Mesendoderm (in vitro differentiated cells): Measurements from ENCODE around the gene AQP7.
A peak's percentile ranks its signal among the peaks of the same experiment; 100 is the strongest.
"Not testable (repeated sequence)": the region's sequence is repeated elsewhere in the genome, so short reads cannot be mapped to it uniquely, and the experiment has no call there.

ENCODE experiments used
- DNase-seq: peaks from one replicate; pipeline ENCODE4 v3.0.0; 2013
- H2AK5ac ChIP-seq: 2 replicates; pipeline ENCODE4 v1.6.1; 2013; ENCODE audit warnings: low read length, inconsistent platforms
- H2BK120ac ChIP-seq: 2 replicates; pipeline ENCODE4 v1.6.1; 2013; ENCODE audit warnings: low read depth, mild to moderate bottlenecking, low read length, moderate library complexity, mixed read lengths
- H2BK15ac ChIP-seq: replicated peaks from 2 replicates; pipeline ENCODE4 v1.6.1; 2013; ENCODE audit warnings: low read depth, mild to moderate bottlenecking, moderate library complexity
- H2BK5ac ChIP-seq: 2 replicates; pipeline ENCODE4 v1.6.1; 2013; ENCODE audit warnings: low read length, inconsistent platforms
- H3K18ac ChIP-seq: 2 replicates; pipeline ENCODE4 v1.6.1; 2013; ENCODE audit warnings: mild to moderate bottlenecking, low read length, mixed read lengths
- H3K23ac ChIP-seq: one replicate; pipeline ENCODE4 v1.6.1; 2013; ENCODE audit warnings: low read length
- H3K27ac ChIP-seq: 2 replicates; pipeline ENCODE4 v1.5.1; 2013; ENCODE audit warnings: low read depth, mild to moderate bottlenecking, inconsistent platforms, low read length, moderate library complexity
- H3K27me3 ChIP-seq: 2 replicates; pipeline ENCODE4 v1.6.1; 2013; ENCODE audit warnings: low read length, control low read depth, mild to moderate bottlenecking, inconsistent platforms; ENCODE audit not compliant: insufficient read depth, poor library complexity
- H3K36me3 ChIP-seq: 2 replicates; pipeline ENCODE4 v1.6.1; 2013; ENCODE audit warnings: low read length, inconsistent platforms; ENCODE audit not compliant: control insufficient read depth, insufficient read depth
- H3K4ac ChIP-seq: one replicate; pipeline ENCODE4 v1.6.1; 2013; ENCODE audit warnings: low read depth, mild to moderate bottlenecking, low read length, moderate library complexity
- H3K4me1 ChIP-seq: 2 replicates; pipeline ENCODE4 v1.6.1; 2013; ENCODE audit warnings: low read depth, low read length, inconsistent platforms; ENCODE audit not compliant: control insufficient read depth
- H3K4me2 ChIP-seq: 2 replicates; pipeline ENCODE4 v1.6.1; 2013; ENCODE audit warnings: low read length
- H3K4me3 ChIP-seq: 2 replicates; pipeline ENCODE4 v1.5.1; 2013; ENCODE audit warnings: mild to moderate bottlenecking, low read length
- H3K56ac ChIP-seq: one replicate; pipeline ENCODE4 v1.6.1; 2013; ENCODE audit warnings: low read length
- H3K79me1 ChIP-seq: 2 replicates; pipeline ENCODE4 v1.6.1; 2013; ENCODE audit warnings: low read length, inconsistent platforms
- H3K79me2 ChIP-seq: 2 replicates; pipeline ENCODE4 v1.6.1; 2013; ENCODE audit warnings: mild to moderate bottlenecking, low read length; ENCODE audit not compliant: control insufficient read depth, insufficient read depth
- H3K9ac ChIP-seq: 2 replicates; pipeline ENCODE4 v1.6.1; 2013; ENCODE audit warnings: low read length, inconsistent platforms
- H4K5ac ChIP-seq: one replicate; pipeline ENCODE4 v1.6.1; 2013; ENCODE audit warnings: low read length
- H4K8ac ChIP-seq: one replicate; pipeline ENCODE4 v1.6.1; 2013; ENCODE audit warnings: low read depth, mild to moderate bottlenecking, control low read depth, low read length, moderate library complexity
- WGBS: extraction: QIAGEN DNeasy Blood & Tissue Kit; methylation state at CpG from one replicate; pipeline ENCODE4 v1.1.7; 2013; ENCODE audit warnings: low lambda C conversion rate, missing lambda C conversion rate; ENCODE audit not compliant: insufficient coverage; ENCODE audit errors: extremely low coverage; 5-methylcytosine and 5-hydroxymethylcytosine counted together

AQP7 gene

DNA sequence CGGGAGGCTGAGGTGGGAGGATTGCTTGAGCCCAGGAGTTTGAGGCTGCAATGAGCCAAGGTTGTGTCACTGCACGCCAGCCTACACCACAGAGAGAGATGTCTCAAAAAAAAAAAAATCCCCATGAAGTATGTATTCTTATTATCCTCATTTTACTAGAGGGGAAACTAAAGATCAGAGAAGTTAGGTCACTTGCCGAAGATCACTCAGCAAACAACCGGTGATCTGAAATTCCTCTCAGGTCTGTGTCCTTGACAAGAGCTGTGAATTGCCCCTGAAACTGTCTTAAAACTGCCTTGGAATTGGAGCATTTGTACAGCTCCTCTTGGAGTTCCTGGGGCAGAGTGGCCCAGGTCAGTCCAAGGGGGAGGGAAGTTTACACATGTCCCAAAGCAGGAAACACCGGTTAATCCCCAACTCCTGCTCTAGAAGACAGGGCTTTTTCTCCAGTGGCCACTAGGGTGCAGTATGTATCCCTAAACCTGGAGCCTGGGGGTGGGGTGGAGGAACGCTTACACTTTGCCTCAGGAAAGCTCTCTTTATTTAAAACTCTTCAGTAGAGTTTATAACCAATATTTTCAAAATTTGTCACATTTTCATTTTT is 27.6 kb downstream of the AQP7 start:
- no CpG with 5 or more reads among the region's 6 CpGs for WGBS
- Histone ChIP-seq H3K4ac (no peak overlapping the region), H3K4me1 (no peaks in the 10 kb centered on the region), H3K79me1 (no peaks in the 10 kb centered on the region), H2BK15ac (no peak overlapping the region), H3K23ac (no peak overlapping the region), H2BK120ac (no peak overlapping the region), H4K5ac (no peak overlapping the region), H3K27ac (no peak overlapping the region), H2AK5ac (no peak overlapping the region), H3K36me3 (no peaks in the 10 kb centered on the region), H3K18ac (no peak overlapping the region), H3K9ac (peak overlapping the region; percentile 9), H3K4me2 (no peak overlapping the region), H3K4me3 (no peak overlapping the region), H2BK5ac (no peak overlapping the region), H3K79me2 (no peaks in the 10 kb centered on the region), H3K56ac (no peak overlapping the region), H4K8ac (no peak overlapping the region), H3K27me3 (no peaks in the 10 kb centered on the region)
- DNase-seq: peak; percentile 93

GRCh38 chr9:33374190-33374589 is 28.2 kb downstream of the AQP7 start:
- Histone ChIP-seq H3K4me3 (no peak overlapping the region), H3K27ac (no peak overlapping the region), H3K4me2 (no peak overlapping the region), H3K18ac (no peak overlapping the region), H3K4ac (no peak overlapping the region), H2BK120ac (no peak overlapping the region), H2AK5ac (no peak overlapping the region), H4K8ac (no peak overlapping the region), H3K79me1 (no peaks in the 10 kb centered on the region), H2BK15ac (no peak overlapping the region), H3K27me3 (no peaks in the 10 kb centered on the region), H2BK5ac (no peak overlapping the region), H3K36me3 (no peaks in the 10 kb centered on the region), H3K9ac (no peak overlapping the region), H3K79me2 (no peaks in the 10 kb centered on the region), H3K56ac (no peak overlapping the region), H3K23ac (no peak overlapping the region), H3K4me1 (no peaks in the 10 kb centered on the region), H4K5ac (no peak overlapping the region)
- no peak for DNase-seq
- WGBS: no CpG with 5 or more reads among the region's 9 CpGs

- Histone ChIP-seq H2BK5ac (no peak overlapping the region), H3K79me1 (no peaks in the 10 kb centered on the region), H3K27me3 (no peaks in the 10 kb centered on the region), H3K79me2 (no peaks in the 10 kb centered on the region), H3K36me3 (no peaks in the 10 kb centered on the region), H2BK15ac (no peak overlapping the region), H4K5ac (no peak overlapping the region), H2AK5ac (no peak overlapping the region), H3K9ac (no peak overlapping the region), H3K4me3 (no peak overlapping the region), H3K4ac (no peak overlapping the region), H3K56ac (no peak overlapping the region), H3K4me1 (no peaks in the 10 kb centered on the region), H4K8ac (no peak overlapping the region), H3K23ac (no peak overlapping the region), H3K4me2 (no peak overlapping the region), H3K18ac (no peak overlapping the region), H2BK120ac (no peak overlapping the region), H3K27ac (no peak overlapping the region)
- no CpG with 5 or more reads among the region's 4 CpGs for WGBS
- no peak for DNase-seq
Observed at GRCh38 chr9:33372900-33373299, 29.5 kb downstream of the AQP7 start.

GRCh38 chr9:33366979-33367480 is 35.3 kb downstream of the AQP7 start:
- H3K27ac ChIP-seq: no peak overlapping the region
- no peak overlapping the region for H2BK5ac ChIP-seq
- no peaks in the 10 kb centered on the region for H3K79me2 ChIP-seq
- no peak for DNase-seq
- no peak overlapping the region for H3K4me2 ChIP-seq
- H3K4ac ChIP-seq: no peak overlapping the region
- H4K8ac ChIP-seq: no peak overlapping the region
- H2AK5ac ChIP-seq: no peak overlapping the region
- no peaks in the 10 kb centered on the region for H3K4me1 ChIP-seq
- H4K5ac ChIP-seq: no peak overlapping the region
- no CpG with 5 or more reads among the region's 2 CpGs for WGBS
- no peak overlapping the region for H3K56ac ChIP-seq
- peaks cover 3% of the 10 kb centered on the region for H3K36me3 ChIP-seq
- no peak overlapping the region for H3K23ac ChIP-seq
- H3K27me3 ChIP-seq: no peaks in the 10 kb centered on the region
- no peak overlapping the region for H2BK15ac ChIP-seq
- no peak overlapping the region for H2BK120ac ChIP-seq
- no peak overlapping the region for H3K4me3 ChIP-seq
- no peaks in the 10 kb centered on the region for H3K79me1 ChIP-seq
- no peak overlapping the region for H3K18ac ChIP-seq
- H3K9ac ChIP-seq: no peak overlapping the region

GRCh38 chr9:33364814-33365213 is 37.6 kb downstream of the AQP7 start:
- H4K8ac ChIP-seq, H2BK120ac ChIP-seq, H3K27ac ChIP-seq, H2AK5ac ChIP-seq, H3K9ac ChIP-seq, H3K56ac ChIP-seq, H3K4me1 ChIP-seq, H3K36me3 ChIP-seq, H3K79me2 ChIP-seq, H3K4ac ChIP-seq, H4K5ac ChIP-seq, H3K79me1 ChIP-seq, H3K4me3 ChIP-seq, H3K23ac ChIP-seq, H2BK15ac ChIP-seq, H3K18ac ChIP-seq, H3K27me3 ChIP-seq, H3K4me2 ChIP-seq, H2BK5ac ChIP-seq, DNase-seq: not testable (repeated sequence)
- WGBS: no CpG with 5 or more reads among the region's 4 CpGs

DNA sequence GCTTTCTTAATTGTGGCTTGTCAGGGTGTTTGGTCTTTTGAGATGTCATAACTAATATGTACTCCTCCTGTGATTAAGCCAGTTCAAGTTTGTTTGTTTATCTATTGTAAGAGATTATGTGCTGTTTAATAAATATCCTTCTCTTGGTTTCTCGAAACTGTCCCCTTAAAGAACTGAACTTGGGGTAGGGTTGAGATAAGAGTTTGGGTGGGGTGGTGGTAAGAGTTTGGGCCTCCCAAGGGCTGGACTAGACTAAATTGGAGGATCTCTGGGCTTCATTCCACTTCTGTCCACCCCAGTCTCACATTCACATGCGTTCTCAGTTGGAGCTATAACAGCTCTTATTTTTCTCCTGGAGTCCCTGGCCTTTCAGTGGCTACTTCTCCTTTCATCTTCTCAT is 38.2 kb downstream of the AQP7 start:
- no peaks in the 10 kb centered on the region for H3K27me3 ChIP-seq
- H3K18ac ChIP-seq: no peak overlapping the region
- H3K36me3 ChIP-seq: peaks cover 3% of the 10 kb centered on the region
- H4K5ac ChIP-seq: no peak overlapping the region
- no peaks in the 10 kb centered on the region for H3K4me1 ChIP-seq
- no peak overlapping the region for H3K4ac ChIP-seq
- no peak for DNase-seq
- no CpG with 5 or more reads among the region's 2 CpGs for WGBS
- no peak overlapping the region for H2AK5ac ChIP-seq
- H3K23ac ChIP-seq: no peak overlapping the region
- H3K4me3 ChIP-seq: no peak overlapping the region
- H3K27ac ChIP-seq: no peak overlapping the region
- no peak overlapping the region for H3K9ac ChIP-seq
- H2BK5ac ChIP-seq: no peak overlapping the region
- H3K56ac ChIP-seq: no peak overlapping the region
- H3K4me2 ChIP-seq: no peak overlapping the region
- H4K8ac ChIP-seq: no peak overlapping the region
- H2BK15ac ChIP-seq: no peak overlapping the region
- no peaks in the 10 kb centered on the region for H3K79me1 ChIP-seq
- no peak overlapping the region for H2BK120ac ChIP-seq
- H3K79me2 ChIP-seq: no peaks in the 10 kb centered on the region
